ENCODE data around the gene PLEKHF1.
"Not testable (repeated sequence)": the region's sequence is repeated elsewhere in the genome, so short reads cannot be mapped to it uniquely, and the experiment has no call there.

Gene PLEKHF1

GRCh38 chr19:29704562-29705558, 39.6 kb downstream of the PLEKHF1 start:
- Histone ChIP-seq H3K79me2 (ENCODE audit: control insufficient read depth, insufficient read depth, low read length) (no peaks in the 10 kb centered on the region), H2BK120ac (ENCODE audit: low read depth, low read length) (no peak overlapping the region), H2BK5ac (ENCODE audit: low read length) (no peak overlapping the region), H3K4me3 (ENCODE audit: low read length) (no peak overlapping the region), H3K18ac (ENCODE audit: low read length) (no peak overlapping the region), H3K36me3 (ENCODE audit: control insufficient read depth, insufficient read depth, low read length) (peaks cover 2% of the 10 kb centered on the region), H3K27me3 (ENCODE audit: insufficient read depth, low read length, poor library complexity) (no peaks in the 10 kb centered on the region), H3K4me1 (ENCODE audit: control insufficient read depth, low read depth, low read length) (no peaks in the 10 kb centered on the region), H3K56ac (ENCODE audit: low read length) (no peak overlapping the region), H4K5ac (ENCODE audit: low read length) (no peak overlapping the region), H3K79me1 (ENCODE audit: low read length) (no peaks in the 10 kb centered on the region), H3K4ac (ENCODE audit: low read depth, low read length) (no peak overlapping the region), H3K9ac (ENCODE audit: low read length) (no peak overlapping the region), H4K8ac (ENCODE audit: low read depth, low read length) (no peak overlapping the region), H2AK5ac (ENCODE audit: low read length) (no peak overlapping the region), H2BK15ac (replicated peaks; ENCODE audit: low read depth) (no peak overlapping the region), H3K4me2 (ENCODE audit: low read length) (no peak overlapping the region), H3K23ac (ENCODE audit: low read length) (no peak overlapping the region), H3K27ac (ENCODE audit: low read depth, low read length) (no peak overlapping the region)
- WGBS (ENCODE audit: extremely low coverage, insufficient coverage, low lambda C conversion rate): no CpG with 5 or more reads among the region's 14 CpGs
- DNase-seq: no peak

GRCh38 chr19:29705706-29706105, 40.4 kb downstream of the PLEKHF1 start:
- Histone ChIP-seq H4K5ac (ENCODE audit: low read length) (no peak overlapping the region), H3K27ac (ENCODE audit: low read depth, low read length) (no peak overlapping the region), H3K56ac (ENCODE audit: low read length) (no peak overlapping the region), H3K4me1 (ENCODE audit: control insufficient read depth, low read depth, low read length) (no peaks in the 10 kb centered on the region), H3K27me3 (ENCODE audit: insufficient read depth, low read length, poor library complexity) (no peaks in the 10 kb centered on the region), H3K4me3 (ENCODE audit: low read length) (no peak overlapping the region), H2BK120ac (ENCODE audit: low read depth, low read length) (no peak overlapping the region), H3K9ac (ENCODE audit: low read length) (no peak overlapping the region), H2BK15ac (replicated peaks; ENCODE audit: low read depth) (no peak overlapping the region), H3K18ac (ENCODE audit: low read length) (no peak overlapping the region), H2AK5ac (ENCODE audit: low read length) (no peak overlapping the region), H3K79me2 (ENCODE audit: control insufficient read depth, insufficient read depth, low read length) (no peaks in the 10 kb centered on the region), H3K79me1 (ENCODE audit: low read length) (no peaks in the 10 kb centered on the region), H3K4me2 (ENCODE audit: low read length) (no peak overlapping the region), H3K23ac (ENCODE audit: low read length) (no peak overlapping the region), H2BK5ac (ENCODE audit: low read length) (no peak overlapping the region), H4K8ac (ENCODE audit: low read depth, low read length) (no peak overlapping the region), H3K4ac (ENCODE audit: low read depth, low read length) (no peak overlapping the region), H3K36me3 (ENCODE audit: control insufficient read depth, insufficient read depth, low read length) (peaks cover 2% of the 10 kb centered on the region)
- no CpG with 5 or more reads among the region's 9 CpGs for WGBS (ENCODE audit: extremely low coverage, insufficient coverage, low lambda C conversion rate)
- no peak for DNase-seq

- no CpG with 5 or more reads among the region's 6 CpGs for WGBS (ENCODE audit: extremely low coverage, insufficient coverage, low lambda C conversion rate)
- Histone ChIP-seq H3K4ac (ENCODE audit: low read depth, low read length) (no peak overlapping the region), H2BK120ac (ENCODE audit: low read depth, low read length) (no peak overlapping the region), H3K4me2 (ENCODE audit: low read length) (no peak overlapping the region), H2AK5ac (ENCODE audit: low read length) (no peak overlapping the region), H3K27me3 (ENCODE audit: insufficient read depth, low read length, poor library complexity) (no peaks in the 10 kb centered on the region), H2BK15ac (replicated peaks; ENCODE audit: low read depth) (no peak overlapping the region), H3K4me3 (ENCODE audit: low read length) (no peak overlapping the region), H2BK5ac (ENCODE audit: low read length) (no peak overlapping the region), H3K23ac (ENCODE audit: low read length) (no peak overlapping the region), H3K27ac (ENCODE audit: low read depth, low read length) (no peak overlapping the region), H3K56ac (ENCODE audit: low read length) (no peak overlapping the region), H3K9ac (ENCODE audit: low read length) (no peak overlapping the region), H3K36me3 (ENCODE audit: control insufficient read depth, insufficient read depth, low read length) (peaks cover 2% of the 10 kb centered on the region), H3K79me1 (ENCODE audit: low read length) (peaks cover 2% of the 10 kb centered on the region), H3K79me2 (ENCODE audit: control insufficient read depth, insufficient read depth, low read length) (no peaks in the 10 kb centered on the region), H4K8ac (ENCODE audit: low read depth, low read length) (no peak overlapping the region), H4K5ac (ENCODE audit: low read length) (no peak overlapping the region), H3K4me1 (ENCODE audit: control insufficient read depth, low read depth, low read length) (no peaks in the 10 kb centered on the region), H3K18ac (ENCODE audit: low read length) (no peak overlapping the region)
- DNase-seq: no peak
Measured at GRCh38 chr19:29706635-29707034, 41.4 kb downstream of the PLEKHF1 start.

- Histone ChIP-seq H3K36me3 (ENCODE audit: control insufficient read depth, insufficient read depth, low read length) (peaks cover 2% of the 10 kb centered on the region), H2BK120ac (ENCODE audit: low read depth, low read length) (no peak overlapping the region), H3K56ac (ENCODE audit: low read length) (no peak overlapping the region), H3K79me2 (ENCODE audit: control insufficient read depth, insufficient read depth, low read length) (no peaks in the 10 kb centered on the region), H3K4ac (ENCODE audit: low read depth, low read length) (no peak overlapping the region), H3K27me3 (ENCODE audit: insufficient read depth, low read length, poor library complexity) (no peaks in the 10 kb centered on the region), H3K9ac (ENCODE audit: low read length) (no peak overlapping the region), H3K23ac (ENCODE audit: low read length) (no peak overlapping the region), H3K4me3 (ENCODE audit: low read length) (no peak overlapping the region), H3K4me2 (ENCODE audit: low read length) (no peak overlapping the region), H2BK15ac (replicated peaks; ENCODE audit: low read depth) (no peak overlapping the region), H3K79me1 (ENCODE audit: low read length) (peaks cover 2% of the 10 kb centered on the region), H3K18ac (ENCODE audit: low read length) (no peak overlapping the region), H4K5ac (ENCODE audit: low read length) (no peak overlapping the region), H2BK5ac (ENCODE audit: low read length) (no peak overlapping the region), H4K8ac (ENCODE audit: low read depth, low read length) (no peak overlapping the region), H3K27ac (ENCODE audit: low read depth, low read length) (no peak overlapping the region), H2AK5ac (ENCODE audit: low read length) (no peak overlapping the region), H3K4me1 (ENCODE audit: control insufficient read depth, low read depth, low read length) (peaks cover 8% of the 10 kb centered on the region)
- no peak for DNase-seq
- WGBS (ENCODE audit: extremely low coverage, insufficient coverage, low lambda C conversion rate): no CpG with 5 or more reads among the region's 18 CpGs
Measured at GRCh38 chr19:29708554-29709439, 43.5 kb downstream of the PLEKHF1 start.

- H3K79me2 ChIP-seq (ENCODE audit: control insufficient read depth, insufficient read depth, low read length); H3K27me3 ChIP-seq (ENCODE audit: insufficient read depth, low read length, poor library complexity); DNase-seq; H3K56ac ChIP-seq (ENCODE audit: low read length); H3K27ac ChIP-seq (ENCODE audit: low read depth, low read length); H4K8ac ChIP-seq (ENCODE audit: low read depth, low read length); H3K9ac ChIP-seq (ENCODE audit: low read length); H3K4me1 ChIP-seq (ENCODE audit: control insufficient read depth, low read depth, low read length); H3K4me3 ChIP-seq (ENCODE audit: low read length); H3K4me2 ChIP-seq (ENCODE audit: low read length); H4K5ac ChIP-seq (ENCODE audit: low read length); H3K4ac ChIP-seq (ENCODE audit: low read depth, low read length); H2BK15ac ChIP-seq (replicated peaks; ENCODE audit: low read depth); H3K23ac ChIP-seq (ENCODE audit: low read length); H3K36me3 ChIP-seq (ENCODE audit: control insufficient read depth, insufficient read depth, low read length); H2AK5ac ChIP-seq (ENCODE audit: low read length); H3K18ac ChIP-seq (ENCODE audit: low read length); H3K79me1 ChIP-seq (ENCODE audit: low read length); H2BK120ac ChIP-seq (ENCODE audit: low read depth, low read length); H2BK5ac ChIP-seq (ENCODE audit: low read length): not testable (repeated sequence)
- no CpG with 5 or more reads among the region's 2 CpGs for WGBS (ENCODE audit: extremely low coverage, insufficient coverage, low lambda C conversion rate)
Measured at GRCh38 chr19:29709440-29709798, 44.2 kb downstream of the PLEKHF1 start.

Measured in mesendoderm (in vitro differentiated cells).